OCI-LY3 (cell line): ENCODE measurements around the gene CNRIP1.

Experiments used
- H2AFZ ChIP-seq: fragments of 200-600, 300-600 bp; shearing (Covaris generic); 2 replicates; pipeline ENCODE4 v1.6.0; 2014; ENCODE audit warnings: antibody characterized with exemption, low read depth, low read length
- H3K27ac ChIP-seq: fragments of 200-600, 300-600 bp; sonication (generic); 2 replicates; pipeline ENCODE4 v1.5.1; 2014; ENCODE audit warnings: mild to moderate bottlenecking, low read length, moderate library complexity, mixed read lengths
- H3K27me3 ChIP-seq: fragments of 200-600, 300-600 bp; sonication (generic); 2 replicates; pipeline ENCODE4 v1.6.1; 2014; ENCODE audit warnings: low read depth, low read length, mixed read lengths
- H3K36me3 ChIP-seq: fragments of 200-600, 300-600 bp; sonication (generic); replicated peaks from 2 replicates; pipeline ENCODE3; 2014; ENCODE audit warnings: low read depth, low read length, mixed read lengths
- H3K4me1 ChIP-seq: fragments of 300-600, 200-600 bp; sonication (generic); 2 replicates; pipeline ENCODE4 v1.6.1; 2014; ENCODE audit warnings: low read length, mixed read lengths
- H3K4me2 ChIP-seq: fragments of 200-600, 300-600 bp; sonication (generic); 2 replicates; pipeline ENCODE4 v1.6.1; 2014; ENCODE audit warnings: low read length, mixed read lengths
- H3K4me3 ChIP-seq: fragments of 300-600, 200-600 bp; sonication (generic); 2 replicates; pipeline ENCODE4 v1.5.1; 2014; ENCODE audit warnings: antibody characterized with exemption, mild to moderate bottlenecking, low read length, moderate library complexity
- H3K79me2 ChIP-seq: fragments of 300-600, 200-600 bp; shearing (Covaris generic); 2 replicates; pipeline ENCODE4 v1.6.1; 2014; ENCODE audit warnings: mild to moderate bottlenecking, low read length, mixed read lengths
- H3K9ac ChIP-seq: fragments of 300-600, 200-600 bp; shearing (Covaris generic); 2 replicates; pipeline ENCODE4 v1.6.0; 2014; ENCODE audit warnings: mild to moderate bottlenecking, low read length, moderate library complexity
- H3K9me3 ChIP-seq: fragments of 200-600, 300-600 bp; shearing (Covaris generic); 2 replicates; pipeline ENCODE4 v1.6.1; 2014; ENCODE audit warnings: low read length, mixed read lengths; ENCODE audit not compliant: insufficient read depth
- H4K20me1 ChIP-seq: fragments of 200-600, 300-600 bp; sonication (generic); 2 replicates; pipeline ENCODE4 v1.6.1; 2016; ENCODE audit warnings: low read length, mixed read lengths; ENCODE audit not compliant: insufficient read depth
- EZH2phosphoT487 ChIP-seq: fragments of 200-600 bp; shearing (Covaris generic); IDR thresholded peaks from 2 replicates; pipeline ENCODE4 v1.6.1; 2018; ENCODE audit warnings: antibody characterized with exemption, mixed run types, low read depth
- TF ChIP-seq, protein P1 (sequence below): fragments of 200-600, 300-600 bp; sonication (generic); IDR thresholded peaks from 2 replicates; pipeline ENCODE4 v1.5.1; 2014; ENCODE audit warnings: antibody characterized with exemption, low read length, low read depth

CNRIP1 gene

DNA sequence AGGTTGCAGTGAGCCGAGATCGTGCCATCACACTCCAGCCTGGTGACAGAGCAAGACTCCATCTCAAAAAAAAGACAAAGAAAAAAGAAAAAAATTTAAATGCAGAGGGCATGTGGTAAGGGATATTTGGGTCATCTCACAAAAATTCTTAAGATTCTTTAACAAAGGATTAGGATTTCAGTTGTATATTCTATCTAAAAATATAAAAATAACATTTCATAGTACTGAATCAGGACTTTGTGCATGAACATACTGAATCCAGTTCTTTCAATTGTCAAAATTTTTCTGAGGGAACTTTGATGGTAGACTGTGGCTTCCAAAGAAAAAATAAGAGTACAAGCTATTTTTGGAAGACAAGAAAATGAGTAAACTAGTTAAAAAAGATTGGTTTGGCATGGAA is 60.9 kb downstream of the CNRIP1 start:
- H3K79me2 ChIP-seq: no peaks in the 10 kb centered on the region
- H3K27me3 ChIP-seq: no peaks in the 10 kb centered on the region; the same call in 1 of the 2 replicates
- H3K4me2 ChIP-seq: no peak overlapping the region
- H3K9ac ChIP-seq: no peak overlapping the region
- H3K9me3 ChIP-seq: no peaks in the 10 kb centered on the region
- TF ChIP-seq, protein P1, sequence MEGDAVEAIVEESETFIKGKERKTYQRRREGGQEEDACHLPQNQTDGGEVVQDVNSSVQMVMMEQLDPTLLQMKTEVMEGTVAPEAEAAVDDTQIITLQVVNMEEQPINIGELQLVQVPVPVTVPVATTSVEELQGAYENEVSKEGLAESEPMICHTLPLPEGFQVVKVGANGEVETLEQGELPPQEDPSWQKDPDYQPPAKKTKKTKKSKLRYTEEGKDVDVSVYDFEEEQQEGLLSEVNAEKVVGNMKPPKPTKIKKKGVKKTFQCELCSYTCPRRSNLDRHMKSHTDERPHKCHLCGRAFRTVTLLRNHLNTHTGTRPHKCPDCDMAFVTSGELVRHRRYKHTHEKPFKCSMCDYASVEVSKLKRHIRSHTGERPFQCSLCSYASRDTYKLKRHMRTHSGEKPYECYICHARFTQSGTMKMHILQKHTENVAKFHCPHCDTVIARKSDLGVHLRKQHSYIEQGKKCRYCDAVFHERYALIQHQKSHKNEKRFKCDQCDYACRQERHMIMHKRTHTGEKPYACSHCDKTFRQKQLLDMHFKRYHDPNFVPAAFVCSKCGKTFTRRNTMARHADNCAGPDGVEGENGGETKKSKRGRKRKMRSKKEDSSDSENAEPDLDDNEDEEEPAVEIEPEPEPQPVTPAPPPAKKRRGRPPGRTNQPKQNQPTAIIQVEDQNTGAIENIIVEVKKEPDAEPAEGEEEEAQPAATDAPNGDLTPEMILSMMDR: no peak
- TF ChIP-seq EZH2phosphoT487: no peak
- no peaks in the 10 kb centered on the region for H3K36me3 ChIP-seq
- peaks cover 1% of the 10 kb centered on the region; the same call in 1 of the 2 replicates for H3K4me1 ChIP-seq
- H2AFZ ChIP-seq: no peak overlapping the region
- H3K4me3 ChIP-seq: no peak overlapping the region
- no peak overlapping the region for H3K27ac ChIP-seq
- no peaks in the 10 kb centered on the region for H4K20me1 ChIP-seq

DNA sequence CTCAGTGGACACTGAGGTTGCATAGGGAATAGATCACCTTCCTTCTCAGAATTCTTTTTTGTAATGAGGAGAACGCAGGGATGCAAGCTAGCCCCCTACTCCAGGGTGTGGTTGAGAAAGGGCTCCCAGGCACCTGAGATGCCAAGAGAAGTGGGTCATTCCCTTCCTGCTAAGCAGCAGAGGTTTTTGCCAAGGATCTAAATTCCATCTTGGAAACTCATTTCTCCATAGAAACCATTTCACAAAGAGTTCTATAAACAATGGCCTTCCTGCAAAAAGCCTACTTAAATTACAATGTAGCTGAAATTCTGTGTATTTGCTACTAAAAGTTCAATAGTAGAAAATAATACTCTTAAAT is 63.7 kb downstream of the CNRIP1 start:
- TF ChIP-seq, protein P1: no peak
- no peak for TF ChIP-seq EZH2phosphoT487
- no peaks in the 10 kb centered on the region for H3K9me3 ChIP-seq
- no peak overlapping the region for H3K9ac ChIP-seq
- no peaks in the 10 kb centered on the region; the same call in 1 of the 2 replicates for H3K27me3 ChIP-seq
- H3K79me2 ChIP-seq: peaks cover 17% of the 10 kb centered on the region
- no peak overlapping the region for H3K27ac ChIP-seq
- no peak overlapping the region for H3K4me2 ChIP-seq
- no peaks in the 10 kb centered on the region for H4K20me1 ChIP-seq
- H3K36me3 ChIP-seq: no peaks in the 10 kb centered on the region
- no peak overlapping the region for H2AFZ ChIP-seq
- H3K4me1 ChIP-seq: peaks cover 3% of the 10 kb centered on the region; the same call in 1 of the 2 replicates
- H3K4me3 ChIP-seq: no peak overlapping the region

DNA sequence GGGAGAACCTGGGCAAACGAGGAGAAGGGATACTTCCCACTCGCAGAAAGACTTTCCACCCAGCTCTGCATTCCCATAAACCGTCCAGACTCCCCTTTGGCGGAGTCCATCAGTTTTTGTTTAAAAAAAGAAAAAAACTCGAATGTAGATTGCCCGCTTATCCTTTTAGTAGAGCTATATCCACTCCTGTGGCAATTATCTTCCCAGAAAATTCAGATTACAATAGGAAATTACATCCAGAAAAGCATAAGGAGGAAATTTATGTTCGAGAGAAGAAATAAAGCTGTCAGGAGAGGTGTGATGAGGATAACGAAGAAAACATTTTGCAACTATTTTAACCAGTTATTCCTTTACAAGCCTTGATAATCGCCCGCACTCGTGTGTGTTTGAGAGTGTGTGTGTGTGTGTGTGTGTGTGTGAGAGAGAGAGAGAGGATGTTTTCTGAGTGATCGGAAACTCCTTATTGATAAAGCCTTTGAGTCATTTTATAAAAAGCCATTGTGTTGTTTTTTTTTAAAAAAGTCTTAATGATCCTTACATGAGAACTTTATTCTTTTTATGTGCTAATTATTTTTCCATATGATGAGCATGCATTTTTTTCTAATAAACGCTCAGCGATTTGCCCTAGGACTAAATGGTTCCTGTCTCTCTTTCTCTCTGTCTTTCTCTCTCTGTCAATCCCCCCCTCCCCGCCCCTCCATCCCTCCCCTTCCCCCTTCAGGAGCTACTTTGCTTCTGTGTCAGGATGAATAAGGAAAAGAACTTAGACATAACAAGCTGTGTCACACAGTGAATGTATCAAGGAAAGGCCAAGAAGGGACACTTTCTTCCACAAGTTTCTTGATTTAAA is 66.3 kb downstream of the CNRIP1 start:
- Histone ChIP-seq H3K36me3 (peaks cover 17% of the 10 kb centered on the region), H2AFZ (peak overlapping the region; percentile 43; the same call in 1 of the 2 replicates), H3K4me2 (peak overlapping the region; percentile 63), H3K9me3 (no peaks in the 10 kb centered on the region), H3K4me3 (peak overlapping the region; percentile 99), H3K9ac (peak overlapping the region; percentile 94), H3K79me2 (peaks cover 43% of the 10 kb centered on the region), H4K20me1 (peaks cover 25% of the 10 kb centered on the region), H3K4me1 (peaks cover 17% of the 10 kb centered on the region), H3K27ac (peak overlapping the region; percentile 86), H3K27me3 (no peaks in the 10 kb centered on the region)
- no peak for TF ChIP-seq EZH2phosphoT487
- TF ChIP-seq, protein P1: no peak

DNA sequence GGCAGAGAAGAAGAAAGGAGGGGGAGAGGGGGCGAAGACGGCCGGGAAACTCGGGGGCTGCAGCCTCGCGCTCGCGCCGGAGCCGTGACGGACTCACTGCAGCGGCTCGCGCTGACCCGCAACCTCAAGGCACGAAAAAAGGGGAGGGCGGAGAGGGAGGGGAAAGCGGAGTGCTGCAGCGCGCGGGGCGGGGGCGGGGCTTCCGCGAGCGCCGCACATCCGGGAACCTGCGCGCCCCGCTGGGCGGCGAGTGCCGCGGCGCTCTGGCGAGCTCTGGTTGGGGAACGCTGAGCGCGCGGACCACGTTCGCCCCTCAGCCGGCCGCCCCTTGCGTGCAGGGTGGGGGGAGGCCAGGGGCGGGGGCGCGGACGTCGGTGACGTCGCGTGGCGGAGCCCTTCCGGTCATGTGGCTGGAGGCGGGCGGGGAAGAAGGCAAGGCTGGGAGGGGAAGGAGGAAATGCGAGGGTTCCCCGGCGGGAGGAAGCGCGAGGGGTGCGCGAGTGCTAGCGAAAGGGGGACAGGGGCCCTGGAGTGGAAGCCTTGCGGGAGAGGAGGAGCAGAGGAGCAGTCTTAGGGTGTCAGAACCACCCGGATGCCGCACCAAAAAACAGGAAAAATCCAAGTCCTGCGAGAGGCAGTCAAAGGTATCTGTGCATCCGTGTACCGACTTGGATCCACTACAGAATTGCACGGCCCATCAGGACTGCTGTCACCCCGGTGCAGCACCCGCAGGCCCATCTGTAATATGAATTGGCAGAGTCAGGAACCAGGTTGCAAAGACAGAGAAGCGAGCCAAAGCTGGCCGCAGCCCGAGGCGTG is 67.1 kb downstream of the CNRIP1 start, which contains the start of gene PPP3R1:
TSS of gene PPP3R1 (minus strand) at position 133 of the 819 bp plus-strand sequence. CDS start 405 bp downstream, outside the sequence.
- peak within 1 kb of the TSS; percentile 86 for H3K27ac ChIP-seq
- TF ChIP-seq EZH2phosphoT487: no peak
- H3K4me3 ChIP-seq: peak within 1 kb of the TSS; percentile 99
- peak within 1 kb of the TSS; percentile 43; the same call in 1 of the 2 replicates for H2AFZ ChIP-seq
- H3K9me3 ChIP-seq: no peaks in the 10 kb centered on the region
- peaks cover 51% of the 10 kb centered on the region for H3K79me2 ChIP-seq
- H3K36me3 ChIP-seq: peaks cover 17% of the 10 kb centered on the region
- peak within 1 kb of the TSS; percentile 97 for H3K9ac ChIP-seq
- peaks cover 33% of the 10 kb centered on the region for H4K20me1 ChIP-seq
- H3K27me3 ChIP-seq: no peaks in the 10 kb centered on the region
- H3K4me2 ChIP-seq: peak within 1 kb of the TSS; percentile 94
- H3K4me1 ChIP-seq: peaks cover 17% of the 10 kb centered on the region
